Kidney epithelial cell (primary cell): ENCODE measurements around the gene OR10J5. TPM values are rescaled to one million over a fixed set of nuclear protein-coding genes. Genes with fewer than 3 reads are reported as not detected.

Experiments
- DNase-seq: peaks from one replicate; pipeline ENCODE4 v3.0.0-alpha.2; 2010; ENCODE audit warnings: low read depth
- H3K27me3 ChIP-seq: 2 replicates; pipeline ENCODE4 v1.6.0; 2011; ENCODE audit warnings: low read length; ENCODE audit not compliant: control insufficient read depth, insufficient read depth
- H3K36me3 ChIP-seq: 2 replicates; pipeline ENCODE4 v1.5.1; 2011; ENCODE audit warnings: low read length; ENCODE audit not compliant: control insufficient read depth, insufficient read depth
- H3K4me3 ChIP-seq: 2 replicates; pipeline ENCODE4 v1.5.1; 2011; ENCODE audit warnings: low read depth, mild to moderate bottlenecking, control low read depth, low read length
- CTCF ChIP-seq: IDR thresholded peaks from 2 replicates; pipeline ENCODE4 v1.5.1; 2011; ENCODE audit warnings: mild to moderate bottlenecking, moderate library complexity, low read length, control low read depth, inconsistent platforms; ENCODE audit not compliant: insufficient read depth, poor library complexity, severe bottlenecking
- total RNA-seq: library from RNA; depleted of rRNA; stranded (reverse); fragments of >200 nt; gene quantifications from 2 replicates; pipeline ENCODE4 v1.2.3, GENCODE V29; 2015

Gene OR10J5
- not detected in 2 replicates for total RNA-seq

GRCh38 chr1:159535907-159536306 lies at the start of gene OR10J5:
TSS of gene OR10J5 (minus strand) at chr1:159536007. CDS start at chr1:159536007, 0 bp downstream.
- Histone ChIP-seq H3K4me3 (no peak within 1 kb of the TSS), H3K27me3 (no peaks in the 10 kb centered on the region), H3K36me3 (no peaks in the 10 kb centered on the region)
- no peak for DNase-seq
- TF ChIP-seq CTCF: no peak

GRCh38 chr1:159584536-159584935 lies 48.7 kb upstream of the OR10J5 start:
- no peak overlapping the region for H3K4me3 ChIP-seq
- TF ChIP-seq CTCF: no peak

GRCh38 chr1:159581422-159581821 lies 45.6 kb upstream of the OR10J5 start:
- Histone ChIP-seq H3K4me3 (no peak overlapping the region), H3K27me3 (no peaks in the 10 kb centered on the region), H3K36me3 (no peaks in the 10 kb centered on the region)
- no peak for DNase-seq
- TF ChIP-seq CTCF: no peak

More at GRCh38 chr1:159584536-159584935, 48.7 kb upstream of the OR10J5 start:
- H3K27me3 ChIP-seq: no peaks in the 10 kb centered on the region
- H3K36me3 ChIP-seq: no peaks in the 10 kb centered on the region
- no peak for DNase-seq

- DNase-seq: no peak
- no peak for TF ChIP-seq CTCF
These were observed 44.5 kb upstream of the OR10J5 start for GRCh38 chr1:159580340-159580739.

GRCh38 chr1:159577446-159577845 lies 41.6 kb upstream of the OR10J5 start:
- H3K4me3 ChIP-seq: no peak overlapping the region
- H3K27me3 ChIP-seq: no peaks in the 10 kb centered on the region
- DNase-seq: no peak
- no peaks in the 10 kb centered on the region for H3K36me3 ChIP-seq
- TF ChIP-seq CTCF: no peak

More at GRCh38 chr1:159580340-159580739, 44.5 kb upstream of the OR10J5 start:
- Histone ChIP-seq H3K27me3 (no peaks in the 10 kb centered on the region), H3K36me3 (no peaks in the 10 kb centered on the region), H3K4me3 (no peak overlapping the region)

- no peak for DNase-seq
- TF ChIP-seq CTCF: no peak
These were observed 26.9 kb upstream of the OR10J5 start for GRCh38 chr1:159562680-159563079.

More at GRCh38 chr1:159562680-159563079, 26.9 kb upstream of the OR10J5 start:
- H3K4me3 ChIP-seq: no peak overlapping the region
- no peaks in the 10 kb centered on the region for H3K27me3 ChIP-seq
- H3K36me3 ChIP-seq: no peaks in the 10 kb centered on the region
